NT2/D1 (cell line): ENCODE data around the gene C9orf153.

ENCODE experiments used
- DNase-seq: peaks from one replicate; pipeline ENCODE4 v3.0.0-alpha.2; 2011; ENCODE audit warnings: low read depth, low spot score
- H3K27me3 ChIP-seq: 2 replicates; pipeline ENCODE4 v1.6.0; 2011; ENCODE audit warnings: mild to moderate bottlenecking; ENCODE audit not compliant: insufficient read length, insufficient read depth
- H3K36me3 ChIP-seq: 2 replicates; pipeline ENCODE4 v1.6.1; 2011; ENCODE audit warnings: mild to moderate bottlenecking, low read length, mixed read lengths; ENCODE audit not compliant: insufficient read depth, insufficient read length
- H3K4me1 ChIP-seq: 2 replicates; pipeline ENCODE4 v1.5.1; 2011; ENCODE audit not compliant: insufficient read depth, insufficient read length
- H3K4me3 ChIP-seq: 2 replicates; pipeline ENCODE4 v1.5.1; 2011; ENCODE audit warnings: low read depth; ENCODE audit not compliant: insufficient read length
- H3K9ac ChIP-seq: 2 replicates; pipeline ENCODE4 v1.6.0; 2011; ENCODE audit warnings: low read depth; ENCODE audit not compliant: insufficient read length
- H3K9me3 ChIP-seq: 2 replicates; pipeline ENCODE4 v1.5.1; 2011; ENCODE audit warnings: mild to moderate bottlenecking, low read length; ENCODE audit not compliant: insufficient read depth
- SUZ12 ChIP-seq: IDR thresholded peaks from 2 replicates; pipeline ENCODE4 v1.6.1; 2011; ENCODE audit not compliant: insufficient read length, insufficient read depth; ENCODE audit errors: extremely low read depth
- YY1 ChIP-seq: IDR thresholded peaks from 2 replicates; pipeline ENCODE4 v1.6.1; 2011; ENCODE audit not compliant: insufficient read length, insufficient read depth
- ZNF274 ChIP-seq: IDR thresholded peaks from 2 replicates; pipeline ENCODE4 v1.6.1; 2011; ENCODE audit warnings: mild to moderate bottlenecking, low read depth, low read length

The C9orf153 gene

DNA sequence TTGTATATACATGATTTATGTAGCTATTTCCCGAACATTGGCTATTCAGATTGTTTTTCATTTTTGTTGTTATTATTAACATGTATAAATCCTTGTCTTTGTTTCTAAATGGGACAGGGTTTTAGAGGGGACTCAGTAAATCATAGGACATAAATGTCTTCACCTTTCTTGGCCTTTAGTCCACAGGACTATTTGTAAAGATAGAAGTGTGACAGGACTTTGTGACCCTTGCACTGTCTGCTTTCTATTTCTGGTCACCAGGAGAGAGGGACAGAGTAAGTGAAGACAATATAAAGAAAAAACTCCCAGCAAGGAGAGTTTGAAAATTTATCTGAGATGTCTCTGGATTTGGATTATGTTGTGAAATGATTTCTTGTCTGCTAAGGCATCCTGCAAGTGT lies 81.5 kb downstream of the C9orf153 start:
- TF ChIP-seq YY1: no peak
- TF ChIP-seq ZNF274: no peak
- TF ChIP-seq SUZ12: no peak
- Histone ChIP-seq H3K9me3 (no peaks in the 10 kb centered on the region), H3K9ac (no peak overlapping the region), H3K36me3 (no peaks in the 10 kb centered on the region), H3K27me3 (no peaks in the 10 kb centered on the region), H3K4me3 (no peak overlapping the region), H3K4me1 (peaks cover 14% of the 10 kb centered on the region)
- no peak for DNase-seq

DNA sequence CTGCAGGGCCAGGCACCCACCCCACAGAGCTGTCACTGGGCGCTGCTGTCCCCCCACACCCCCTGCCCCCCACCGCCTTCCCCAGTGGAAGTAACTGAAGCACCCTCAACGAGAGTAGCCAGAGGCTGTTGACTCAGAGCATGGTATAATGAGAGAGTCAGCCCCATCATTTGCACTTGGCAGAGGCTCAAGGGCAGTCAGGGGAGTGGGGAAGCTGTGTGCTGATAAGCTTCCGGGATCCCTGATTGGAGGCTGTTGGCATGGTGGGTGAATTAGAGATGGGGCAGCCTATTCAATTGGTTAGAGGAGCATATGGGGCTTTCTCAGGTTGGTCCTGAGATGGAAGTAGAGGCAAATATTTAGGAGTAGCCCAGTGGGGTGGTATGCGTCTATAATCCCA lies 83.0 kb downstream of the C9orf153 start:
- Histone ChIP-seq H3K4me1 (peaks cover 14% of the 10 kb centered on the region), H3K36me3 (no peaks in the 10 kb centered on the region), H3K4me3 (no peak overlapping the region), H3K9ac (no peak overlapping the region), H3K27me3 (no peaks in the 10 kb centered on the region), H3K9me3 (no peaks in the 10 kb centered on the region)
- no peak for DNase-seq
- TF ChIP-seq ZNF274: no peak
- TF ChIP-seq SUZ12: no peak
- TF ChIP-seq YY1: no peak

DNA sequence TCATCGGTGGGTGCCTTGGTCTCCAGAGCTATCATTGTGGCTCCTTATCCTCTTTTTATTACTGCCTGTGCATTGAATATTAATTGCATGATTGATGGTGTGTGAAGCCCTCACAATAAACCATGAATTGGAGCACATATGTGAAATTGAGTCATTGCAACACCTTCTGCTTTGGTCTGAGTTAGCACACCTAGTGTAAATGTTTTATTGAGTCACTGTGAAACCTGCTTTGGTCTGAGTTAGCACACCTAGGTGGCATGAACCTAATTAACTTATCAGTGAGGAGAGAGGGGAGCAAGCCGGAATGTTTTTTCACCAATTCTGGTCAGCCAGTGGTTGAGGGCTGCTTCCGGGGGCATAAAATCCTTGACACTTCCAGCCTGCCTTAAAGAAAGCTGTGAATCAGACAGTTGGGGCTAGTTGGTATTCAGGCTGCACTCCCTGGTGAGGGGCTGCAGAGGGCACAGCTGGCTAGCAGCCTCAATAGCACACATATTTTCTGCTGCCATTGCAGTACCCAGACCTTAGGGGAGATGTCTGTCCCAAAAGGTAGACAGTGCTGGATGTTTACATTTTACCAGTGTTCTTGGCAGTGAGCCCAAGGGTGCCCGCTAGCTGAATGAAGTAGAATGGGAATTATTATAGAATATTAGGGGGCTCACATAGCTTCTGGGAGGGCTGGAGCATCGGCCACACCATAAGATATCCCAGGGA lies 83.6 kb downstream of the C9orf153 start:
- Histone ChIP-seq H3K9me3 (no peaks in the 10 kb centered on the region), H3K36me3 (no peaks in the 10 kb centered on the region), H3K4me3 (no peak overlapping the region), H3K4me1 (peaks cover 14% of the 10 kb centered on the region), H3K9ac (no peak overlapping the region), H3K27me3 (no peaks in the 10 kb centered on the region)
- TF ChIP-seq ZNF274: no peak
- no peak for TF ChIP-seq YY1
- no peak for TF ChIP-seq SUZ12
- DNase-seq: no peak

DNA sequence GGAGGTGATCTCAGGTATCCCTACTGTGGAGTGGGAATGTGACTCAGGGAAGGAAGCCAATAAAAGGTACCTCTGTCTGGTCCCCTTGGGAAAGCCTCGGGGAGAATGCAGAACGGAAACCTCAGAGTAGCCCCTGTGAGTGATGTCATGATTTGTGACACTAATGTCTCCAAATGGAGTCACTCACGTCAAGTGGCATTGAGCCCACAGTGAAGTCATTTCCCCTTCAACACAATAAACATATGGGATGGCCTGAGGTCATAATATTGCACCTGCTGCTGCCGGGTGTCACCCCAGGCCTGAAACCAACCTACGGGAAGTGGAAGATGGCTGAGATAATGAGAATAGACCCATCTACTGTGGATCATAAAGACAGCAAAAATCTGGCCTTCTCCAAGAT lies 84.2 kb downstream of the C9orf153 start:
- Histone ChIP-seq H3K9me3 (no peaks in the 10 kb centered on the region), H3K36me3 (no peaks in the 10 kb centered on the region), H3K9ac (no peak overlapping the region), H3K4me3 (no peak overlapping the region), H3K4me1 (peaks cover 10% of the 10 kb centered on the region), H3K27me3 (no peaks in the 10 kb centered on the region)
- TF ChIP-seq SUZ12 (no peak), YY1 (no peak), ZNF274 (no peak)
- DNase-seq: no peak
